ENCODE data around the gene RASSF4.

The RASSF4 gene, protein sequence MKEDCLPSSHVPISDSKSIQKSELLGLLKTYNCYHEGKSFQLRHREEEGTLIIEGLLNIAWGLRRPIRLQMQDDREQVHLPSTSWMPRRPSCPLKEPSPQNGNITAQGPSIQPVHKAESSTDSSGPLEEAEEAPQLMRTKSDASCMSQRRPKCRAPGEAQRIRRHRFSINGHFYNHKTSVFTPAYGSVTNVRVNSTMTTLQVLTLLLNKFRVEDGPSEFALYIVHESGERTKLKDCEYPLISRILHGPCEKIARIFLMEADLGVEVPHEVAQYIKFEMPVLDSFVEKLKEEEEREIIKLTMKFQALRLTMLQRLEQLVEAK

DNA sequence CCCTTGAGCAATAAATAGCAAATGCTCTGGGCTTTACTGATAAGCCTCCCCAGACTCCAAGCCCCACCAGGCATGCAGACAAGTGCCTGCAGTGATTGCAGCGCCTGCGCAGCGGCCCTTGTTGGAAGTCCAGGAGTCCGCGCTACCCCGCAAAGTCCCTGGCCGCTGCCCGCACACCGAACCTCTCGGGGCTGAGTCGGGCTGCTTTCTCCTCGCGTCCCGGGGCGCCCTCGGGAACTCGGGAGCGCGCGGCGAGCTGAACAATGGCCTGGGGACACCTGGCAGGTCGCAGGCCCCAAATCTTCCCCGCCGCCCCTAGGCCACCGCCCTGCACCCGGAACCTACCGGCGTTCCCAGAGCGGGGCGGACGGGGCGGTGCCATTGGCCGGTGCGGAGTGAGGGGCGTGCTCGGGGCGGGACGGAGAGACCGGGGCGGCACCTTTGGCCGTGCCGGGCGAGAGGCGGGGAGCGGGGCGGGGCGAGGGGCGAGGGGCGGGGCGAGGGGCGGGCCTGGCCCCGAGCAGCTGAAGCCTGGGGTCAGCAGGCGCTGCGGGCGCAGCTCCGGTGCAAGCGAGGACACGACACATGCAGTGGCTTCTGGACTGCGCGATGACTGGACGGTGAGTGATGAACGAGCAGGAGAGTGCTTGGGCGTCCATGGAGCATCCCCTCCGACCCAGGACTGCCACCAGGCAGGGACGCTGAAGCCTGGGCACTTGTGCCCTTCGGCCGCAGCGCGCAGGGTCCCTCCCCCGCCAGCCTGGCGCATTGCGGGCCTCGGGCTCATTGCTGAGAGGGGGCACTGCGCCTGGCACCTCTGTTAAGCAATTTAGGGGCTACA lies at the start of gene RASSF4:
Gene RASSF4 (plus strand): TSS at position 556 of the 841 bp plus-strand sequence. CDS start 10,401 bp downstream, outside the sequence.
- DNase-seq = peak; percentile 88

DNA sequence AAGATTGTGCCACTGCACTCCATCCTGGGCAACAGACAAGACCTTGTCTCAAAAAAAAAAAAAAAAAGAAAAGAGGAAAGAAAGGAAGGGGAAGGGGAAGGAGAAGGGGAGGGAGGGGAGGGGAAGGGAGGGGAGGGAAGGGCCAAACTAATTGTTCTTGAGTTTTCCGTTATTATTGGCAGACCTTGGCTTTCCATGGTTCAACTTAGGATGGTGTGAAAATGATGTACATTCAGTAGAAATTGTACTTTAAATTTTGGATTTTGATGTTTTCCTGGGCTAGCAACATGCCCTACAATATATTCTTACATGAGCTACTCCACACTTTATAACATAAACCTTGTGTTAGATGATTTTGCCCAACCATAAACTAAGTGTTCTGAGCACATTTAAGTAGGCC lies 49.7 kb upstream of the RASSF4 start:
- DNase-seq = no peak

DNA sequence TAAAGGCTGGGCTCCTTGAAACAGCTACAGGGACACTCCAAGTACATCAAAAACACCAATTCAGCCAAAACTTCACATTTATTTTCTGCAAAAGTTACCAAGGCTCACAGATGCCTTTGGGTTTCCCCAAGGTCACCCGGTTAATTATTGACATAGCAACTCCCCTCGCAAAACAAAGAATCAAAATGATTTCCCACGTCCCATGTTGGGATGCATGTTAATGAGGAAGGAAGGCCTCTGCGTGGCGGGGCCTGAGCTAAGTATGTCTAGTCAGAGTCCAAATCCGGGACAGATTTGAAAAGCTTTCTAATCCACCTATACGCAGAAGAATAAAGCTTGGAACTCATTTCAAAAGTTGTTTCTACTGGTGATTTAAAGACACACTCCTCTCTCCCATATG lies 49.0 kb upstream of the RASSF4 start:
- DNase-seq = no peak

DNA sequence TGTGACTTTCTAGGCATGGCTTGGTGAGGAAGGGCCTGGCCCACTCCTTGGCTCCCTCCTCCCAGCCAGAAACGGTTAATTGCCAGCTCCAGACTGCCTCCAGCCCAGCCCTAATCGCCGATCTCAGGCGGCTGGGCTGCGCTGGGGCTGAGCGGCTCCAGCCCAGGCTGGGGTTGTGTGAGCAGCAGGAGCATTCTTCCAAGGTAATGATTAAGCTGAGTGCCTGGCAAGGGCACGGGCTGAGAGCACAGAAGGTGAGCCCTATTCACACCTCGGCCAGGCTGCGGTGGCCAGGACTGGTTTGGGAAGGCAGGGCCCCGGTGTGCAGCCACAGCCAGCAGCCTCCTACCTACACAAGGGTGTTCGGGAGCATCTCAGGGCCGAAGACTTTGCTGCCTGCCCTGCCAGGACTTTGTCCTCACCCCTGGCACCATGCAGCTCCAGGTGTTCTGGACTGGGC lies 48.5 kb upstream of the RASSF4 start, which contains the start of gene TMEM72:
Gene TMEM72 (plus strand): TSS at position 257 of the 460 bp plus-strand sequence. CDS start 176 bp downstream, at position 433.
- DNase-seq = no peak

DNA sequence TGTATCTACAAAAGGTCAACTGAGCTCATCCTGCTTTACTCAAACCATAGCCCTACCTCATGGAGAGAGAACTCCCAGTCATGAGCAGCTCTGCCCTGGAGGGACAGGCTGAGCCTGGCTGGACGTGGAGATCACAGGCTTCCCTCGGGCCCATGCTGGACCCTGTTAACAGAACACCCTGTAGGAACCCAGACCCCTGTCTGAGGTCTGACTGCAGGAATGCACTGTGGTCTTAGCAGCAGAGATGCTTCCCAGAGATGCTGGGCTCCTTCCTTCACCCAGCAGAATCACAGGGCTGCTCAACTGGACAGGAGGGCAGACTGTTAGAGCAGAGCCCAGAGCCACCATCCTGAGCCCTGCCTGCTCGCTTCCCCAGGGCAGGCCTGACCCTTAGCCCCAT lies 47.7 kb upstream of the RASSF4 start:
- DNase-seq = no peak

DNA sequence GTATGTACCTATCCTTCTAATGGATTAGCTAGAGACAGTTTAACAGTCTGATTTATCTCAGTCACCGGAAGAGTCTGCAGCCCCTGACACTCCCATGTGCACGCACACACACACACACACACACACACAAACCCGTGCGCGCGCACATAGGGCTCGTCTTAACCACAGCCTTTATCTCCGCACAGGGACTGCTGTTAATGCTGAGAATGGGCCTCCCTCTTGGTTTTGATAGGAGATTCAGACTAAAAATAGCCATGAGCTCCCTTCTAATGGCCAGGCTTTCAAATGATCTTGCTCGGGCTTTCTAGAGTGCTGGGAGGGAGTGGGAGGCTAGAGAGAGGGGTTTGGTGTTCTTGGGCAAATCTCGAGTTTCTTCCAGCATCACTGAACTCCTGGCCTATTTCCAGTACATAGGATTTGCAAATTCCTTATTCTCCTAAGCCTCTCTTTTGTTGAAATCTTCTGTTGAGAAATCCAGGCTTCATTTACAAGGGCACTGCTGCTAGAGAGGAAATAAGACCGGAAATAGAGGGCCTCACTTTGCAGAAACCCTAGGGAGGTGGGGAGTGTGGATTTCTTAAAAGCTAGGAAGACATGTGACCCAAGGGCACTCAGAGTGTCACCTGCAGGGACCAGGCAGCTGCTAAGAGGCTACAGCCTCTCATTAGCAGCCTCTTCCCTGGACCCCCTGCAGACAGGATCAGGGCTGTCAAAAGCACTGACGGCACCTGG lies 46.1 kb upstream of the RASSF4 start:
- DNase-seq = peak; percentile 8

DNA sequence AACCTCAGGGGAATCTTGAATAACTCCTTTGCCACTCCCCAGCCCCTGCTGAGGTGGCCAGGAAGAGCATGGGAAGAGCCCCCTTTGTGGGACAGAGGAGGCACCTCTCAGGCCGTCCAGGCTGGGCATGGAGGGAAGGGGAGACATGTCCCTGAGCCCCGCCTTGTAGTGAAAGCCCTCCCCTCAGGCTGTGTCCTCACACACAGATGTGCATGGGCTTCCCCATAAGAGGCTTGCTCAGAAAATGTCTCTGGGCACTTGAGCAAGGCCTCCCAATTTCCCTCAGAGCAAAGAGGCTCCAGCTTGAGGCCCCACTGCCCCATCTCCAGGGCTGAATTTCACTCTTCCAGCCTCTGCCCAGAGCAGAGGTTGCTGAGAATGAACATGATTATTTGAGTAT lies 44.7 kb upstream of the RASSF4 start:
- DNase-seq = no peak

DNA sequence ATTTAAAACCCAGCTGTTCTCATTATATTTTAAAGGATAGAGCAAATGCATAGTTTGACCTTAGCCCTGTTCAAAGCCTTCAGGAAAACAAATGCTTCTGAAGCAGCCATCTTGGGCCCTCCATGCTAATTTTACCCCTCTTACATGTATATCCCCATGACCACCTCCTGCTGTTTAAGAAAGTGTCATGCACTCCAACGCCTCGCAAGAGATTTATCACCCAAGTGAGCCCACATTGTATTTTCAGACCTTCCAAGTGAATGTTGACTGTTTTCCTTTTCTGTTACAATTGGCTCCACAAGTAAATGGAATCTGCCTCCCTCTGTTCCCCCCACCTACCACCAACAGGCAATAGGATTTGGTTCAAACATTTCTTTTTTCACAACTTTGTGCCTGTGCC lies 43.2 kb upstream of the RASSF4 start:
- DNase-seq = no peak

DNA sequence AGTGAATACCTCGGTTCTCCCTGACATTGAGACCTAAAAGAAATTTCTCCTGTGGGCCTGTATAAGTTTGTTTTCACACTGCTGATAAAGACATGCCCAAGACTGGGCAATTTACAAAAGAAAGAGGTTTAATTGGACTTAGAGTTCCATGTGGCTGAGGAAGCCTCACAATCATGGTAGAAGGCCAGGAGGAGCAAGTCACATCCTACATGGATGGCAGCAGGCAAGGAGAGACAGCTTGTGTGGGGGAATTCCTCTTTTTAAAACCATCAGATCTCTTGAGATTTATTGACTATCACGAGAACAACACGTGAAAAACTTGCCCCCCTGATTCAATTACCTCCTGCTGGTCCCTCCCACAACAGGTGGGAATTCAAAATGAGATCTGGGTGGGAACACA lies 41.8 kb upstream of the RASSF4 start:
- DNase-seq = no peak

DNA sequence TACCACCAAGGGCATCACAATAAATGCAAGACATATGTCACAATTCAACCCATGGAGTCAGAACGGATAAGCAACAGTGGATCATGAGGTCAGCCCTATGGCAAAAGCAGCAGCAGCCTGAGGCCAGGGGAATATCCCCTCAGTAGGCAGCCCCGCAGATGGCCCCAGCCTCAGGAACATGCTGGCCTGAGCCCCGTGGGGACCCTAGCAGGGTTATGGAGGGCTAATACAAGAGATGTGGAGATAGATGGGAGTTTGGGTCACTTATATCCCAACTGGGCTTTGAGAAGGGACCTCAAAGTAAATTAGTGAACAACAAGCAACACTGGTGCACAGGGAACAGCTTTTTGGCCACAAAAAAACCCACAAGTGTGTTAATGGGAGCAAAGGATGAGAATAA lies 39.4 kb upstream of the RASSF4 start:
- DNase-seq = no peak

DNA sequence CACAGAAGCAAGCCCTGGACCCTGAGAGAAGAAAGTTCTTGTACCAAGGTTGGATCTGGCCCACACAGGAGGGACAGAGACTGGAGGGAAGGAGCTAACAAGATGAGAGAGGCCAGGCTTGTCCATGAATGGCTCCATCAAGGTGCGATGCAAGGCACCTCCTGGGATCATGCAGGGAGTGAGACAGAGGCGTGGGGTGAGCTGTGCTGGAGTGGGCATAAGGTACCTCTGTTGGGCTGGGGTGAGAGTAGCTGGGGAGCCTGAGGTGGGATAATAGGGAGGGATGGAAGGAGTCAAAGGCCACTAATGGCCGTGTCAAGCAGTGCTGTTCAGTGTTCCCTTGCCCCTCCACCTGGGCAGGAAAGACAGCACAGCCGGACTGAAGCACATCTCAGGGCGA lies 38.5 kb upstream of the RASSF4 start:
- no peak for DNase-seq

DNA sequence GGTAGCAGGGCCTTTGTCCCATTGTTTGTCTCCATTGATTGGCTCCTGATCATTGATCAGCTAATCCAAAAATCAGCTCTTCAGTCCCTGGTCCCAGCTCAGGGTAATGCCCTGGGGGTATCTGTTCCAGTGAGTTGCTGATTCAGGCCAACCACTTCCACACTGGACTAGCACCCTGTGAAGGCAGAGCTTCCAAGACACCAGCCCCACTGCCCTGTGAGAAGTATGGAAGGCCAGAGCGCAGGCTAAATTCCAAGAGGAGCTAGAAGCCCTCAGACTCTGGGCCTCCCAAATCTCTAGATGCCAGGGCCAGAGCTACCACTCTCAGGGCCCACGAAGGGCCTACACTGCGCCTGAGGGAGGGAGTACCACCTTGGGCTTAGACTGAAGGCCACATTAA lies 38.1 kb upstream of the RASSF4 start:
- no peak for DNase-seq

DNA sequence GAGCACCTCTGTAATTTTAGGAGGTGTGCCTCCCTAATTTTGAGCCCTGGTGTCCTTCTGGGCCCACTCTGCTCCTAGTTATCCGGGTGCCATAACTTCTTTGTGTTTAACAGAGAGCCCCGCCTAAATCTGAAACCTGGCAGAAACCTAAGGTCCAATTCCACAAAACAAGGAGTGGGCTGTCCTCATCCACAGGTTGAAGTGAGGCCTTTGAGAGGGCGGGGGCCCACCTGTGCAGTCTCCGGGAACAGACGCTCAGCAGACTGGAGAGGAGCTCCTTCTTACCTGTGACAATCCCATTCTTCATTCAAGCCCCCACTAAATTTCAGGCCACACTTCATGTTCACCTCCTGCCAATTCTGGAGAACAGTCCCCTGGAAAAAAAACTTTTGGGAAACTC lies 37.6 kb upstream of the RASSF4 start:
- DNase-seq = no peak

DNA sequence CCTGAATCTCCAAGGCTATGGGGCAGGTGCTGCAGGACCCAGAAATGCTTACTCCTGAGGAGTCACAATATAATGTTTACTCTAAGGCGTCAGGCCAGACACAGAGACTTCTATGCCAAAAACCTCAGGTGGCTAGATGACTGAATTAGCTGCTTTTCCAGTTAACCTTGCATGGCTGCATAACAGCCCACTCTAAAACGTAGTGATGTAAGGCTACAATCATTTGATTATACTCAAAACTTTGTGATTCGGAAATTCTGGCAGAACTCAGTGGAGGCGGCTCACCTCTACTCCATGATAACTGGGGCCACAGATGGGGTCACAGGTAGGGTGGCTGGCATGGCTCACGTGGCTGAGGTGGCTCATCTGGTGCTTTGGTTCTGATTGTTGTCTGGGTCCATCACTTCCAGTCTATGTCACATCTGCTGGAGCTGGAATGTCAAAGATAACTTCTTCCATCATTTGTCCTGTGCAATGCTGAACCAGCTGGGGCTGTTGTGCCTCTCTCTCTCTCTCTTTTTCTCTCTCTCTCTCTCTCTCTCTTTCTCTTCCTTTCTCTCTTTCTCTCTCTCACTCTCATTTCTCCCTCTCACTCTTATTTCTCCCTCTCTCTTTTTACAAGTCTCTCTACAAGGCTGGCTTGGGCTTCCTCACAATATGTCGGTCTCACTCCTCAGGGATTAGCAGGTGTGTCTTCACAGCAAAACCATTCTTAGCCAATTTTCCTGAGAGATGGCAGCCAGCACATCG lies 36.6 kb upstream of the RASSF4 start:
- no peak for DNase-seq

DNA sequence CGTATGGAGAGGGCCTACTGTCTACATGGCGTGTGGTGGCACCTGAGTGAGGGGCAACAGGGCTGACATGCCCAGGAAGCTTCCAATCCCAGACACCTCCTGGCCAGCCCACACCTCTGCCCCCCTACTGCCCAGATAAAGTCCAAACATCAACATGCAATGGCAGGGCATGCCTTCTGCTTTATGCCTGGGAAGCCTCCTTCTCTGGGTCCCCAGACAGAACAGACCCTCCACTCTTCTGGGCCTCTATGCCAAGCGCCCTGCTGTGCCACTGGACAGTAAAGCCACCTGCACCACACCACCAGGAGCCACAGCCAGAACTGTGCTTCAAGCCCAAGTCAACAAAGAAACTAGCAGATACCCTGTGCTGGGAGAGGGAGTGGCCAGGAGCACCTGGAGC lies 36.0 kb upstream of the RASSF4 start:
- DNase-seq = no peak

DNA sequence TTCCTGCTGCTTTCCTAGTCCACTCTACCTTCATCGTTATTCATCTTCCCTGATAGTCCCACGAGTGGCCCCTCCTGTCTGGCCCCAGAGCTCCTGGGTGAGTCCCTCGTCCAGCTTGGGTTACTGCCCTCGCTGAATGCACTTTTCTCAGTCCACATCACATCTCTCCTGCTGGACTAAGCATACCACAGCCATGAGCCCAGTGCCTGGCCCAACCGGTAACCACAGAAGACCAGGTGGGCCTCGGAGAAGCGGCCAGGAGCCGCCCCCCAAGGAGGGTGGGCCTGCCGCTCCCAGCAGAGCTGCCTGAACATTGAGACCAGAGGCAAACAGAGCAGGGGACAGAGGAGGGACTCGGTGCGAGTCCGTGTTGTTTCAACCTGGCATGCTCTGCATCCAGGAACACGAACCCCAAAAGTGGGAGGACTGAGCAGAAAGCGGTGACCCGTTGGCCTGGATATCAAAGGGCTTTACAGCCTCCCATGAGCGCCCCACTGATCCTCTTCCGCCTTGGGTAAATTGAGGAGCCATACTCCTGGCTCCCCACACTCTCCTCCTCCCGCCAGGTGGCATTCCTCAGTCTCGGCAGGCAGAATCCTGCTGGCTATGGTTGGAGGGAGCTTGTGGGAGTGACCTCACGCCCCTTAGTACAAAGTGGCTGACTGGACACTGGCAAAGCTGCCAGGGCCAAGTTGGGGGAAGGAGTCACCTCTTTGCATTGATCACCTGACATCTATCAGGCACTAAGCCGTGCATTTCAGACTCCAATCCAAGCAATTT lies 35.2 kb upstream of the RASSF4 start:
- DNase-seq = no peak

DNA sequence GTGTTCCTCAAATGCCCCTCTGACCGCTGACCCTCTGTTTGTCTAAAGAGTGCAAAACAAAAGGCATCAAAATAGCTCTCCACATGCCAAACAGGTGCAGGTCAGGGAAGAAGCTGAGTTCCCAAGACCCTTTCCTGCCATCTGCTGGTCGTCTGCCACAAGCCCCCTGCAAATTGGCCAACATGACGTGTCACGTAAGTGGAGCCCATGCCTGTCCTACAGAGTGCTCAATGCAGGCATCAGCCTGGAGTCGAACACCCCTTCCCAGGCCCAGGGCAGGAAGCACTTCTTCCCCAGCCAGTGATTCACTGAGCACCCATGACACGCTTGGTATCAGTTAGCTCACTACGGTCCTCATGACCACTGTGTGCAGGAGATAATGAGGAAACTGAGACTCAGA lies 34.4 kb upstream of the RASSF4 start:
- no peak for DNase-seq

DNA sequence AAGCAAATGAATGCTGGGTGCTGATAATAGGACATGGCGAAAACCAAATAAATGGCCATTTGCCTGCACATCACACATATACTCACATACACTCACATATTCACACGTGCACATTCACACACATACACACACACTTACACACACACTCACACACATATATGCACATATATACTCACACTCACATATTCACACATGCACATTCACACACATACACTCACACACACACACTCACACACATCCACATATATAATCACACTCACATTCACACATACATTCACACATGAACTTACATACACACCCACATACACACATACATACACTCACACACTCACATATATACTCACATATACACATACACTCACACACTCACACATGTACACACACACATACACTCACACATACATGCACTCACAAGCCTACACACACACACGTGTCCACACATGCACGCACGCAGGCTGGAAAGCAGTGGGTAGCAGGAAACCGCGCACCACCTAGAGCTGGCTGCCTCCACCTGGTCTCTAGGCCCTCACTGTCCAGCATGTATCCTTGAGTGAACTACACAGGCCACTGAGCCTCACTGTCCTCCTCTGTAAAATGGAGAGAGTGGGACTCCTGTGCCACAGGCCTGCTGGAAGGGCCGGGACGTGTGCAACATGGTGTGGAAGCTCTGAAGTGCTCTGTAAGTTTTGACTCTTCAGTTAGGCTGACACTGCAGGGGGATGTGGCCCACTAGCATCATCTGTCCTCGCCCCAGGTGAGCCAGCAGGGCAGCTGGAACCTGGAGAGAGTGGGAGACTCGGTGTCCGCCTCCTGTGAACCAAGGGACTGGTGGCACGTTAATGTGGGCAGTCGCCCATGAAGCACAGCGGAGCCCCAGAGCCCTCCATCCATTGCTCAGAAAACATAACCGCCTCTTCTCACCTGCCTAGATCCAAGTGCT lies 33.5 kb upstream of the RASSF4 start:
- DNase-seq = no peak

DNA sequence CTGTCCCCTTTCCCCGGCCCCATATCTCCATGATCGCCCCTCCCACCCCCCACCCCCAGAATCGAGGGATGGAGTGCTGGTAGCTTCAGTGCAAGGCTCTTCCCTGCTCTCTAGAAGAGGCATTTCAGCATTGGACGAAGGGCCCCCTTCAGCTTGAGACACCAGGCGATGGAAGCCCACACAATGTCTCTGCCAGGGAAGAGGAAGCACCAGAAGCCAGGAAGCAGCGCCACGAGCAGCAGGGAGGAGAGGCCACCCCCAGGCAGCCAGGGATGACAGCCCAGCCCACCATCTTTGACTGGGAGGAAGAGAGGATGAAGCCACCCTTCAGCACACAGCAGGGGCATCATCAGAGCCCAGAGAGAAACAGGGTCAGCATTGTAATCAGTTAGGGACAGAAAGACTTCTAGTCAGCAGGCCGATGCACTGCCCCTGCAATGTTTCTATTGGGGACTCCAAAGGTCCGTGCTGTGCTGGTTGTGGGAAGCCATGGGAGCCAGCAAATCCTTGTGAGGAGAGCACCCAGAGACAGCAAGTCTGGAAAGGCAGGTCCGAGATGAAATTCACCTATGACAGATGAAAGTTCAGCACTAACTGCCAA lies 32.8 kb upstream of the RASSF4 start:
- DNase-seq = no peak

DNA sequence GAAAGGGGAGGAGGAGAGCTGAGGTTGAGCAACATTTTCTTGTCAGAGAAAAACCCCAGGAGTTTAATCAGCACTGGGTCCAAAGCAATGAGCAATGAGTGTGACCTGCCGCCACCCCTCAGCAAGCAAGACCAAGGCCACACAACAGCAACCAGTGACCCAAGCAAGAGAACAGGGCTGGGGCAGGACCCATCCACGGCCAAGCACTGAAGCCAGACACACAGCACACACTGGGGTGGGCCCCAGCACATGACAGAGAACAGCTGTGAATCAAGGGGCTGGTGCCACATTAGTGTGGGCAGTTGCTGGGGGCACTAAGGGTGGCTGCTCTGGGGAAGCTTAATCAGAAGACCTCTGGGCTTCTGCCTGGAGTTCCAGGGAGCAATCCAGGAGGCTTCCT lies 32.2 kb upstream of the RASSF4 start:
- no peak for DNase-seq
